Measurements from ENCODE around the gene ROR1.

Gene ROR1

DNA sequence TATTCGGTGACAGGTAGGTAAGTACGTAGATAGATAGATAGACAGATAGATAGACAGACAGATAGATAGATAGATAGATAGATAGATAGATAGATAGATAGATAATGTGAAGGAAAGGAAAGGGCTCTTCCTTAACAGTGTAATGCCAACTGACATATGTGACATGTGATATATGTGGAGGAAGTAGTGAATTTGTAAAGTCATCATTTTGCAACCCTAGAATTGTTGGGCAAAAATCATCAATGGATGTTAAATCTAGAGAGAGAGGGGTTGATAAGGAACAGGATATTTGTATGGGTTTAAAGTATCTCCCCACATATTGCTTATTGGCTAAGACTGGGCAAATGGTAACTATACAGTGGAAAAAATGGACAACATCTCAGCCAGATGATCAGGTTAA is 166.6 kb downstream of the ROR1 start:
- no peak for DNase-seq

DNA sequence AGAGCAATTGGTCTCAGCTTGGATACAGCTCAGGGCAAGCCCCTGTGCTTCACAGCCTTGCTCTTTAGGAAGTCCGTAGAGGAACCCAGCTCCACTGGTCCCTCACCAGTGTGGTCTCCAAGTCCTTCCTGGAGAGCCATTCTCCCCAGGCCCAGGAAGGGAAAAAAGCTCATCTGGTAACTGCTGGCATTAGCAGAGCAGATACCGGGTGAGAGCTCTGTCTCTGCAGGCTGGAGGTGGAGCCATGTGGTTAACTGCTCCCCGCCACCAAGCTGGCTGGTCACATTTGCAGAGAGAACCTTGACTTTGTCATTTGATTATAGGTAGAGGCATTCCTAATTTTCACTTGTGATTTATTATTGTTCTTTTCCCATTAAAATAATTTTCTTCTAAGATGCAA is 169.6 kb downstream of the ROR1 start:
- no peak for DNase-seq

DNA sequence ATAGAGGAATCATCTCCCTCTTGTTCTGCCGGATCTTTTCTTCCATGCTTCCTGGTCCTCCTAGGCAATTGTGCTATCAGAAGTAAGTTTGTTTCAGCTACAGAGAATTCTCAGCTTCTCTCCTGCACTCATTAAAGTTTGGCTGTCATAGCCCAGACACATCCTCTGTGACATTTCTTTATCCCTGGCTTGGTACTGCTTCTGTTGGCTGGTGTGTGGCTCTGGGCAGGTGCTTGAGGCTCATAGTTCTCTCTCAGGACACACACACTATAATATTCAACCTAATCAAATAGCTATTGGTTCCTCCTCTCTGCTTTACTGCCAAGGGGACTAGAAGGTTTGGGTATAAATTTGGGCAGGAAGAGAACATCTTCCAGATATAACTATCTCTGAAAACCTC is 172.1 kb downstream of the ROR1 start:
- DNase-seq = no peak

DNA sequence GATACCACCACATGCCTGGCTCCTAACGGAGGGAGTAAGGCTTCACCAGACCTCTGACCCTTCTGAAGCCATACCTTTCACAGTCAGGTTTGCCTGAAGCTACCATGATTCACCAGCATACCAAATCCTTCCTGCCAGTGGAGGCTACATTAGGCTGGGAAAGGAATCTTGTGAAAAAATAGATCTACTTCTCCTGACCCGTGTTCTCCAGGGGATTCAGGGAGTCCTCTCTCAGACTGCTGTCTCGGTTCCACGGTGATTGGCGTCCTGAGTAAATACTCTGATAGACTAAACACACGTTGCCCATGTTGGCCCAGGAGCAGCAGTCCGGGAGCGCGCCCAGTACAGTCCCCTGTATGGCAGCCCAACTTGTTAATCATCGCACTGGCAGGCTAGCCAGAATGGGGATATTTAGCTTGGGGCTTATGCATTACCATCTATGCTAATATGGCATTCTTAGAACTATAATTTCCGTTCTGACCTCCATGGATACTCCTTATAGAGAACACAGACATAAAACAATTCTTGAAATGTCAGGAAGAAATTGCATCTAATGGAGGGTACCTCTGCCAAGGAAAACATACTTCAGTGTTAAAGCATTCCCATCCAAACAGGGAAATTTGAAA is 173.2 kb downstream of the ROR1 start:
- DNase-seq = peak; percentile 73

DNA sequence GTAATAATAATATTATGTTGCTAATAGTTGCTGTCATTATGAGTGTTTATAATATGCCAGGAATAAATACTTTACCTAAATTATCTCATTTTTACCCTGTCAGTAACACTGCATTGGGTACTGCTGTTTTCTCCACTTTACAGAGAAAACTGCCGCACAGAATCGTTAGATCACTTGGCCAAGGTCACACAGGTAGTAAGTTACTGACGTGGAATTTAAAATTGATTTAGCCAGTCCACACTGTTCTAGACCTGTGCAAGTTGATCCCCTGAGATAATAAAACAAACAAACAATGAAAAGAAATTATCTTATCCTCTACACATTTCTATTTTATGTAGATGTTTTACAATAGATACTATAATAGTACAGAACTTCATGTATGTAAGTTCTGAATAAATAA is 174.1 kb downstream of the ROR1 start:
- no peak for DNase-seq

DNA sequence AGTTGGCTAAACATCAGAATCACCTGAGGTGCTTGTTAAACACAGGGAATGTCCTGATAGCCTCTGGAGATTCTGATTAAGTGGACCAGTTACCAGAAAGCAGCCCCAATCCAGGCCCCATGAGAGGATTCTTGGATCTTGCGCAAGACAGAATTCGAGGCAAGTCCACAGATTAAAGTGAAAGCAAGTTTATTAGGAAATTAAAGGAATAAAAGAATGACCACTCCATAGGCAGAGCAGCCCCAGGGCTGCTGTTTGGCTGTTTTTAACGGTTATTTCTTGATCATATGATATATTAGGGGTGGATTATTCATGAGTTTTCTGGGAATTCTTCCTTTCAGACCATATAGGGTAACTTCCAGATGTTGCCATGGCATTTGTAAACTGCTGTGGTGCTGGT is 176.2 kb downstream of the ROR1 start:
- DNase-seq = peak; percentile 25

DNA sequence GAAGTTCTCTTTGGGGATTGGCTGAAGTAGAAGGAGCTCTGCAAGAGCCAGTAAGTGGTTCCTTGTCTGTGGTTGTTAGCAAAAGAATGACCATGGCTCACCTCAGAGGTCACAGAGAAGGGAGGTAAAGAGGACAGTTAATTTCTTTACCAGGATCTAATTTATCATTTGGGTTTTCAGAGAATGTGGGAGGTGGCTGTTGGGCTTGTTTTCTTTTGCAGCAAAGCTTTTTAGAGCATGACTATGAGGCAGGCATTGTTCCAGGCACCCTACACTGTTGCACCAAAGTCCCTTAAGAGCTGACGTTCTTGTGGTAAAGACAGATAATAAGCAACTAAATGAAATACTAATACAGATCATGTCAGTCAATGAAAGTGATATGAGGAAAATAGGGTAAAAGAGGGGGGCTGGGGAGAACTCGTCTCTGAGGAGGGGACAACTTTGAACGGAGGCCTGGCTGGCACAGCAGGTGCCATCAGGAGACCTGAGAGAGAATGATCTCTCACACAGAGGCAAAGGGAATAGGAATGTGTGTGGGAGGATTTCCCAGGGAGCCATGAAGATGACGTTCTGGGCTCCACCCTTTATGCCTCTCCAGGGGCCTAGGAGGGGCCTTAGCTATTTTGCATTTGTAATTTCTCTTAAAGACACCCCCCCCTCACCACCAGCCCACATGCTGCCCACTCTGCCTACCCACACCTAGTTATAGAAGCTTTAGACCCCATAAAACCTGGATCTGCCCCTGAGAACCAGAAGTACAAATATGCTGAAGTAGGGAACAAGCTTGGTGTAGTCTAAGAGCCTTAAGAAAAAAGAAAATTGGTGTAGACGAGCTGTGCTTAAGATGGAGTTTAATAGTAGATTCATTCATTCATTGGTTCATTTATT is 177.5 kb downstream of the ROR1 start:
- DNase-seq = peak; percentile 51

DNA sequence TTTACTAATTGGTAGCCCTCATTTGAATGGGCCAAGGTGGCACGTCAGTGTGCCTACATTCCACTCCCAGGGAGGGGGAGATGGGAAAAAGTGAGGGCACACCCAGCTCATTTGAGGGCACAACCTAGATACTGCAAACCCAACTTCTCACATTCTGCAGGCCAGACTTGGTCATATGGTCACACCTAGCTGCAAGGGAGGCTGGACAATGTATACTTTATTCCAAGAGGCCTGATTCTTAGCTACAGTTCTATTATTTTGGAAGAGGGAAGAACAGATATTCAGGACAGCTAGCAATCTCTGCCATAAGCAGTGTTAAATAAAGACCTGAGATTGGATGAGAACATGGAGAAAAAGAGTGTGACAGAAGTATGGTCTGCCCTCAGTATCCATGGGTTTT is 180.4 kb downstream of the ROR1 start:
- DNase-seq = no peak

DNA sequence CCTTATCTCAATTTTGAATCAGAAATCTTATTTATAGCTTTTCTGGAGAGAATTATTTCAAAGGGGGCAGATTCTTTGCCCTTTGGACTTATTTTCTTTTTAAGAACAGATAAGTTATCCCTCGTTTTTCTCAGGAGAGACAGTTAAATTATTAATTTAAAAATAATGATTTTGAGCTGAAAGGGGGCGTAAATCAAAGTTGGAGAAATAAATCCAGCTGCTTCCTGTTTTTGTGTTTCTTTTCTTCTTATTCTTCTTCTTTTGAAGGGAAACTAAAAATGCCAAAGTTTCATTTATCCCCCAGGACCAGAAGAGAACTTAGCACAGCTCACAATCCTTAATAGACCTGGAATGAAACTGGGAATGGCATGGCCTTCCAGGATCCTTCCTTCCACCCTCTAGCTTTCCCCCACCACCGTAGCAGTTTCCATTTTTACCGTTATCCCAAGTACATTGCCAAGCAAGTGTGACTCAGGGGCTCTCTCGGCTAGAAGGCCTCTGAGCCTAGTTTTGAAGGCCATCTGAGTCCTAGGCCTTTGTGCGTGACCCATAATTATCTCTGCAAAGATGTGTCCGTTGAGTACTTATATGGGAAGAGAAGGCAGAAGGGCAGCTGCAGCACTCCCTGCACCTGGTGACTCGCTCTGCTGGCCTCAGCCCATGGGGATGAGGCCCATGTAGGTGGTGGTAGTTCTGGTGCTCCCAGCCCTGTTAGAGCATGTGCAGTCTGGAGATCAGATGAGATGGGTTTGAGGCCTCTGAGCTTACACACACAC is 181.7 kb downstream of the ROR1 start:
- DNase-seq = no peak

DNA sequence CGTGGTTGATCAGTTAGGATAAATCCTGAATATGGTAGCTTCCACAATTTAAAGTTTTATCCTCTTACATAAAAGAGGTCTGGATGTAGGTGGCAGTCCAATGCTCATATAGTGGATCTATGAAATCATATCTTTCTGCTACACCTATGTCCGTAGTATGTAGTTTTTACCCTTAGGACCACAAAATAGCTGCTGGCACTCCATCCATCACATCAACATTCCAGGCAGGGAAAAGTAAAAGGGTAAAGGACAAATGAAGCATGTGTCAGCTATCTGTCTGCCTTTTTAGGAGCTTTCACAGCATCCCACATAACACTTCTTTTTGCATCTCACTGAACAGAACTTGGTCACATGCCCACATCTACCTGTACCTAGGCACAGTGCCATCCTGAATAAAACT is 184.7 kb downstream of the ROR1 start:
- DNase-seq = no peak

DNA sequence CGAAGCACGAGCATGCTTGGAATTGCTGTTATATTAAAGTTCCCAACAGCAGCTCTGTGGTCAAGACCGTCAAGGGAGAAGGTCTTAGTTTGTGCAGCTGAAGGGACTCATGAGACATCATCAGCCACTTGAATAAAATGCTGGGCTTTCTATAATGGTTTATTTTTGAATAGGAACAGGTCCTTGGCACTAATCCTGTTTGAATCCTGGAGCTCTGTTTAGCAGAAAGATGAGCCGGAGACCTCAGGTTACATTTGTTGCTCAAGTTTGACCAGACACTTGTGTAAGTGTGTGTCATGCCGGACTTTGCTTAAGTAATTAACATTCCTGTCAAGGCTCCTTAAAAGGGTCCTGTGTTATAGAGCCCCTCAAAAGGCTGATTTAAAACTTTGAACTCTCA is 186.5 kb downstream of the ROR1 start:
- no peak for DNase-seq

DNA sequence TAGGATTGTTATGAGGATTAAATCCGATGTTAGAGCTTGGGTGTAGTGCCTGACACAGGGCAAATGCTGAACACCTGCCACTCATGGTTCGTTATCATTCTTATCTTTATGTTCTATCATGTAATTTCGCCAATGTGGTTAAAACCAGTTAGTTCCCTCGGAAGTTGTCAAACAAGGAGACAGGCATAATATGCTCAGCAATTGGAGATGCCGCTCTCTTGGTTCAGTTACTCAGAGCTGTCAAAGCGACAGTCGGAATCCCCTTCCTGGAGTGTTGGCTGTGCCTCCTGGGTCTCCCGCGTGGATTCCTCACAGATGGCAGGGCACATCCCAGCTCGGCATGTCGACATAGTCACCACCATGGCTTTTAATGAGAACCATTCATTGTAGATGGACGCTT is 192.2 kb downstream of the ROR1 start:
- DNase-seq = peak; percentile 19

DNA sequence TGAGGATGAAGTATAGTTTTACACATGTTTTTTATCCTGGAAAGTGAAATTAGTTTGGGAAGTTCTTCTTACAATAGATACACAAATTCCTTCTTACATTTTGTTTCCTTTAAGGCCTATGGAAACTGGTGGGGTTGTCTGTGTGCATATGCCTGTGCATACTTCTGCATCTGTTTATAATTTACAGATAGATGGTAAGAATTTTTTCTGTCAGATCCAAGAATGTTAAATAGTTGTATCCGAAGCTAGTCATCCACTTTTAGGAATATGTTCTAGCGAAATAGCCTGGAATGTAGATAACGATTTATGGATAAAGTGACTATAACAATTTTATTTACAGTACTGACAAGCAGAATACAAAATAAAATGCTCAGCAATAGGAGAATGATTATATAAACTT is 194.1 kb downstream of the ROR1 start:
- DNase-seq = peak; percentile 74

DNA sequence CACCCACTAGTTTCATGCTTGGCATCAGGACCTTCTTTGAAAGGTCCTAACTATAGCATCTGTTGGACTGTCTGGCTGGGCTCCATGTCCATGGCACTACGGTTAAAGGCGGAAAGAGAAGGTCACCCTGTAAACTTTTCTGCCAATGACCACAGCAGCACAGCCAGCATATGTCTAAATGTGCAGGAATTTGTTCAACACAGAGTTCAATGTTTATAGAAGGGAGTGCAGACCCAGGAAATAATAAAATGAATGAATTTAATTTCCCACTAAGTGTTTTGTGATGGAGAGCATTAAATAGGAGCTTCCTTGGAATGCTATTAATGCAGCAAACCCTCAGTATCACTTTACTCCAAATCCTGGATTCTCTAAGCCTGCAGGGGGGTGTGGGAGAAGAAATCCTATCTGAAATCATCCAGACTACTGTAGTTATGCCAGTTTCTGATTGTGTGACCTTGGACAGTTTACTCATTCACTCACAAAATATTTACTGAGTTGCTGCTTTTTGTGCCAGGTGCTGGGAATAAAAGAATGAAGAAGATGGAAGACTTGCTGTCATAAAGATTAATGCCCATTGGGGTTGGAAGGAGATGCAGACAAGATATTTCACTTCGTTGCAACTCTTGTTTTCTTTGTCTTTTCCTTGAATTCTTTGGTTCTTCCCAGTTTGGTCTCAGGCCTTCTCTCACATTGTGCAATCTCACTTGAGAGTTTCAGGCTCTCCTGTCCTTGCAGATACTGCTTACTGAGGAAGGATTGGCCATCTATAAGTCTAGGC is 195.0 kb downstream of the ROR1 start:
- DNase-seq = peak; percentile 39

DNA sequence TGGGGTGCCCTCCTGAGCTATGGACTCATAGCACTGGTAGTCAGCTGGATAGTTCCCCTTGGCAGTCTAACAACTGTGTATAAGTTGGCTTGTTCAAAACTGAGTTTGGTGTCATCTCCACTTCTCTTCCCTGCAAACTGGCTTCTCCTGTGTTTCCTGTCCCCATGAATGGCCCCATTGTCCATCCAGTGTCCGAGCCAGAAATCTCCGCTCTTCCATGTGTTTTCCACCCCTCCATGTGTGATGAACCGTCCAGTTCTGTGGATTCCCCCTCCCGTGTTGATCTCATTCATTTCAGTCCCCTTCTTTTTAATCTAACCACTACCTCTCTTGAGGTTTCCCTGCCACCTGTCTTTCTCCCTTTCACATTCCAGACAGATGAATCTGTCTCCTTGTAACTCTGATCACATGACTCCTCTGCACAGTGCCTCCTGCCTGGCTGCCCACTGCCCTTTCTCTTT is 195.7 kb downstream of the ROR1 start:
- no peak for DNase-seq

DNA sequence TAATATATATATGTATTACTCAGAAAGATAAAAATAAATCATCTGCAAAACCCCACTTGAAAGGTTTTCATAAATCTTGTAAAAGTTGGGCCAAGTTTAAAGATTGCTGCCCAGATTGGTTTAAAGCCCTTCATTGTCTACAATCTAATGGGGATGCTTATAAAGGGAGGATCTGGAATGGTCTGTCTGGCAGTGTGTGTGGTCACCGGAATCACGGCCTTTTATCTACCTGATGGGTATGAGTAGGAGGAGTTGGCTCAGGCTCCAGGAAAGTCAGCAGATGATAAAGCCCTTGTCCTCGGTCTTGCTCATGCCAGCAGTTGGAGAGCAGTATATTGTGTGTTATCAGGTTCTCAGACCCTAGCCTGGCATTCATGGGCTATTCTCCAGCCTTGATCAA is 197.7 kb downstream of the ROR1 start:
- no peak for DNase-seq

DNA sequence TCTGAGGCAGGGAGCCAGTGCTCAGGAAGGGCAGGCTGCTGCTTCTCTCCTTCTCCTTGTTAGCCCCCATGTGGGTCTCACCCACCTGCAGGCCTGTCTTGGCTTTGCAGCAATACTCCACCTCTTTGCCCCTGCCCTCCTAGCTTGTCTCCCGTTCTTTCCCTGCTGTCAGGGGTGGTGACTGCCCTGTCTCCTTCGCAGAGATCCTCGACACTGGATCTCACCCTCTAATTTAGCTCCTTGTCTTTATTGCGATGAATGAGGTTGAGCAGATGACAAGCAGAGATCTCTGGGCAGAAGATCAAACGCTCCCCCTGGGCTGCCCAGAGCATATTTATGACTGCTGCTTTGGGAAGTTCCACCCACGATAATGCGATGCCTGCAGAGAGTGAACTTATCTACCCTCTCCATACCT is 199.2 kb downstream of the ROR1 start:
- DNase-seq = no peak

DNA sequence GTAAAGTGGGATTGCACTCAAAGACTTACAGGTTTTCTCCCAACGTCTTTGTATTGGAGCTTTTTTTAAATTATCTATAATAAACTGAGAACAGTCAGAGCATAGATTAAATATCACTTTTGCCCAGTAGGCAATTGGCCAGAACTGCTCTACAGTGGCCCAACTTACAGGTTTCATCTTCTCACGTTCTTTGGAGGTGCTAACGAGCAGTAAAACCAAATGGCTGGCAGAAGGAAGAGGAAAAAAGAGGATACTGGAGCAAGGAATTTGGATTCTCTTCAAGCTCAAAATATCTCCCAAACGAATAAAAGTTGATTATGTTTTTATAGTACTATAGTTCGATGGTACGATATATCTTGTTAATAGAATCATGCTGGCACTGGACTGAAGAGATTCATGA is 201.1 kb downstream of the ROR1 start:
- no peak for DNase-seq

DNA sequence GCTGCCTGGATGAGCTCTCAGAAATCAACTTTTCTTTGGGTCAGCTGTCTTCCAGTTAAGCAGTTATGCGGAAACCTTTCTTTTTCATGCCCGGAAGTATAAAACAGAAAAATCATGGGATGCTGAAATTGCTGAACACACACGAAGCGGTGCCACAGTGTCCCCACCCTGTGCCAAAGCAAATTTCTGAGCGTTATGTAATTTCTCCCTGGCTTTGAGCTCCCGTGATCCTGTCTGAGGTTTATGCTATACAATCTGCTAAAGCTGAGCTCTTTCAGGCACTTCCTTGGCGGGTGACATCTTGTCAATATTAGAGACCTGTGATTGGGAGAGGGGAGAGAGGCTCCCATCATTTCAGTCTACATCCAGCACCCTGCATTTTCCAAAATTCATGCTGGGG is 201.7 kb downstream of the ROR1 start:
- no peak for DNase-seq

DNA sequence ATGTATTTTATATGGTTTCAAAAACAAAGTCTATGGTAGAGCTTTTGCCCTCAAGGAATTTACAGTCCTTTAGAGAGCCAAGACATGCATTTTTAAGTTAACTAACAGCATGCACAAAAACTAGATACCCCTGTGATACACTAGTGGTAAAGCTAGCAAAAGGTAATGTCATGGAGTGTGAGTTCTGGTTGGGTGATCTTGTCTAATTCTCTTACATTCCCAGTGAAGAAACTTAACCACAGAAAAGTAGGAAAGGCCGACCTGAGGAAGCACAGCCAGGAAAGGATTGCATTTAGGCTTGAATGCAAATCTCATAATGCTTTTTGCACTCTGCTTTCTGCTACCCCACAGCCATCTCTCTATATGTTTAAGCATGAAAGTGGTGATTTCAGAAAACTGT is 202.2 kb downstream of the ROR1 start:
- no peak for DNase-seq

DNA sequence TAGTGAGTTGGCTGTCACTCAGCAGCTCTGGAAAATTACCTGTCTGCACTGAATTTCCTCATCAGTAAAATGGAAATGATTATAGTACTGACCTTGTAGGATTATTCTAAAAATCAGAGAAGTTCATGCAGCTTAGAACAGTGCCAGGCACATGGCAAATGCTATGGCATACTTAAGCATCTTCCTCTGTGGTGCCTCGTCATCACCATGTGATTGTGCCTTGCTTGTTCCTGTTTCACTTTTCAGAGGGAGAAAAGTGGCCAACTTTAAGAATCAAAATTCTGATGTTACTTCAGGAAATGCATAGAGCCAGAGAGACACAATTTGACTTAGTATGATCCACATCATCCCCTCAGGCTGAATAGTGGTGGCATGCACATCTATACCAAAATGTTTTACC is 203.6 kb downstream of the ROR1 start:
- DNase-seq = no peak

DNA sequence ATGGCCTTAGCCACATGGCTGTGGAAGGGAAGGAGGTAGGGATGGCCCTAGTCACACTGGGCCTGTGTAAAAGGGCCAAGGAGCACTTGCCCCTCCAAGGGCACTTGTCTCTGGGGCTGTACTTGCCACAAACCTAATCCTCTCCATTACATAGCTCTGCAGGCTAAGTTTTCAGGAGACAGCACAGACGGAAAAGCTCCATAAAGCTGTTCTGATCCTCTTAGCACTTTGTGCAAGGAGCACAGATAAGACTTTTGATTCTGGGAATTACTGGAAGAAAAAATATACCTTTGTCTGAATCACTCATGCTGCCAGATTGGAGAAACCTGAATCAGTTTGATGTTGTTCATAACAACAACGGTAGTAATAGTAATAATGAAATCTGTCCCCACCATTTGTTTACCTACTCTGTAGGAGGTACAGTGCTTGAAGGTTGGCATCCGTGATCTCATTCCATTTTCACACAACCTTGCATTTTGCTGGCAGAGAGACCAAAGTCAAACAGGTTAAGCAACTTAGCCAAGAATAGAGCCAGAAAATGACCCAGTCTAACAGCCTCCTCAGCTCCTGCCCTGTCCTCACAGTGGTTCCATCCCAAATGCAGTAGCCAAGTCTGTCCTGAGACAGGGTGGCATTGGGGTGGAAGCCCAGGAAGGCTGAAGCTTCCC is 207.1 kb downstream of the ROR1 start:
- DNase-seq = no peak
